Spleen (tissue), 7 donors: ENCODE results near the gene SNRPD1.

ENCODE experiments used
- POLR2AphosphoS5 ChIP-seq, 3 donors: sonication (generic); formaldehyde crosslinking; IDR thresholded peaks; one replicate each; pipeline ENCODE4 v1.5.1; 2017; ENCODE audit warnings: antibody characterized with exemption in 3 of 3
- TF ChIP-seq, protein P1 (sequence below), 11 experiments: fragments of 200-600 bp in 7 of 11; fragments of 450-650 bp in 4 of 11; sonication (generic) in 4 of 11; IDR thresholded peaks in 8 of 11; conservative IDR thresholded peaks in 3 of 11; 1 replicate in 7 of 11; 2 replicates in 4 of 11; pipeline versions ENCODE4 v1.4.0 to v1.8.0; 2016 to 2021; ENCODE audit warnings: antibody characterized with exemption in 11 of 11, inconsistent platforms in 4 of 11, mild to moderate bottlenecking in 1 of 11
- donor health status: DM: no; HTN: no; CAD: no; lungs with moderate emphysema.
- donor health status: DM: no; HTN: no; CAD: no.
- donor health status: DM: no; HTN: no; CAD: no.

DNA sequence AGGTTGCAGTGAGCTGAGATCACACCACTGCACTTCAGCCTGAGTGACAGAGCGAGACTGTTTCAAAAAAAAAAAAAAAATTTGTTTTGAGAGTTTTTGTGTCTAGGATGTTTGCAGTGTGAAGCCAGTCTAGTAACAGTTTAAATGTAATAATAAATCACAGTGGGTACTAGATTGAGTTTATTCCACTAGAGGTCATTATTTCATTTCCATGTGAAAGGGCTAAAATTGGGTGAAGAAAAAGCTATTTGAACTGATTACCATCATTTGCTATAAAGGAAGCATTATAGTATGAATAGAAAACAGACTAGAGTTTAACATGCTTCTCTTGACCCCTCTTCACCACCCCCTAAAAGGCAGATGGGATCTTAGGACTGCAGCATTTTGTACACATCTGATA lies 20.3 kb downstream of the SNRPD1 start:
- no peak for TF ChIP-seq POLR2AphosphoS5 (IDR thresholded peaks at IDR 0.05)
- TF ChIP-seq, protein P1, sequence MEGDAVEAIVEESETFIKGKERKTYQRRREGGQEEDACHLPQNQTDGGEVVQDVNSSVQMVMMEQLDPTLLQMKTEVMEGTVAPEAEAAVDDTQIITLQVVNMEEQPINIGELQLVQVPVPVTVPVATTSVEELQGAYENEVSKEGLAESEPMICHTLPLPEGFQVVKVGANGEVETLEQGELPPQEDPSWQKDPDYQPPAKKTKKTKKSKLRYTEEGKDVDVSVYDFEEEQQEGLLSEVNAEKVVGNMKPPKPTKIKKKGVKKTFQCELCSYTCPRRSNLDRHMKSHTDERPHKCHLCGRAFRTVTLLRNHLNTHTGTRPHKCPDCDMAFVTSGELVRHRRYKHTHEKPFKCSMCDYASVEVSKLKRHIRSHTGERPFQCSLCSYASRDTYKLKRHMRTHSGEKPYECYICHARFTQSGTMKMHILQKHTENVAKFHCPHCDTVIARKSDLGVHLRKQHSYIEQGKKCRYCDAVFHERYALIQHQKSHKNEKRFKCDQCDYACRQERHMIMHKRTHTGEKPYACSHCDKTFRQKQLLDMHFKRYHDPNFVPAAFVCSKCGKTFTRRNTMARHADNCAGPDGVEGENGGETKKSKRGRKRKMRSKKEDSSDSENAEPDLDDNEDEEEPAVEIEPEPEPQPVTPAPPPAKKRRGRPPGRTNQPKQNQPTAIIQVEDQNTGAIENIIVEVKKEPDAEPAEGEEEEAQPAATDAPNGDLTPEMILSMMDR (IDR thresholded peaks at IDR 0.05 in 8 of 11, conservative IDR thresholded peaks at IDR 0.05 in 3 of 11): no peak
